Measurements from ENCODE around the gene ZNF652.

ZNF652 gene

DNA sequence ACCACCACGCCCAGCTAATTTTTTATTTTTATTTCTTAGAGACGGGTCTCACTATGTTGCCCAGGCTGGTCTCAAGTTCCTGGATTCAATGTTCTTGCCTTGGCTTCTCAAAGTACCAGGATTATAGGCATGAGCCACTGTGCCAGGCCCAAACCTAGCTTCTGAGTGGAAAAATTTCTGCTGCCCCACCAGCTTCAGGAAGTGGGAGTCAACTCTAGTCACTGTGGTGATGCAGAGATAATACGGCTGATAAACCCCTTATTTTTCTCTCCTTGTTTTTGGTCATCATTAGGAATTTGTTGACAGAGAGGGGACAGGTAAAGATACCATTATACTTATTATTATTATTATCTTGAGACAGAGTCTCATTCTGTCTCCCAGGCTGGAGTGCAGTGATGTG lies 103.7 kb downstream of the ZNF652 start:
- no peak for DNase-seq

DNA sequence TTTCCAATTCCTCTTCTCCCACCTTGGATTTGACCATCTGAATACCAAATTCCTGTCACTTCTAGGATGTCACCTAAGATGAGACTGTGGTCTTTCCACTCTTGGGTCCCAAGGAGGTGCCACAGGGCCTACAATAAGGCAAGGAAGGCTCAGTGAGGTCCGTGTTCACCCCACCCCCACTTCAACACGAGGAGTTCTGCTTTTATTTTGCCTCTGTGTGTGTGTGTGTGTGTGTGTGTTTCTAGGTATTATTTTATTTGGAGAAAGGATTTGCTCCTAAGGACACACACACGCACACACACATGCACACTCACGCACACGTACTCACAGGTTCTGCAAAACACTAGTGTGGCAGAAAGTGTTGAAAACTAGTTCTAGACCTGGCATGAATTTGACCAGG lies 106.9 kb downstream of the ZNF652 start:
- no peak for DNase-seq

DNA sequence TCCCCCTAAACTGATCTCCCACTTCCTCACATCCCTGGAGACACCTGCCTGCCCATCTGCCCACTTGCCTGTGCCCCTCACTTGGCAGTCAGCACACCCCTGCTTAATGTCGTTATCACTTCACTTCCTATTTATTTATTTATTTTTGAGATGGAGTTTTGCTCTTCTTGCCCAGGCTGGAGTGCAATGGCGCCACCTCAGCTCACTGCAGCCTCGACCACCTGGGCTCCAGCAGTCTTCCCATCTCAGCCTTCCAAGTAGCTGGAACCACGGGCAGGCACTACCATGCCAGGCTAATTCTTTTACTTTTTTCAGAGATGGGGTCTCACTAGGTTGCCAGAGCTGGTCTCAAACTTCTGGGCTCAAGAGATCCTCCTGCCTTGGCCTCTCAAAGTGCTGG lies 108.0 kb downstream of the ZNF652 start:
- DNase-seq = no peak

DNA sequence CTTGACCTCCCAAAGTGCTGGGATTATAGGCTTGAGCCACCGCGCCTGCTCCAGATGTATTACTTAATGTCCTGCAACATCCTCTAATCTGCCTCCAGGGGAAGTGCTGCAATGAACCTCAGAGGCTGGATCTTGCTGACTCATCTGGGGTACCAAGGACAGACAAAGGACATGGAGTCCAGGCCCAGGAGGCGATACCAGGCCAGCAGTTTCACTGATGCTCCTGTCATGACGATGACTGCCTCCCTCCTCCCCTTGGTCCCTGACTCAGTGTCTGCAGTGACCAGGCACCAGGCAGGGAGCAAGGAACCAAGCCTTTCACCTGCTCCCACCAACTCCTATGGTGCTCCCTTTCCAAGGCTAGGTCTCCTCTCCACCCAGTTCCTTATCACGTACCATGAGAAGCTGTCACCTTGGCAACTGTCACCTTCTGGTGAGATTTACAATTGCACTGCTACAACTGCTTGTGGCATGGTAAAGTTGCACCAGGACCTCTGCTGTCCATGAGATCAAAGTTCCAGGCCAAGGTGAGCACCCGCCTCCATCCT lies 109.8 kb downstream of the ZNF652 start:
- DNase-seq = no peak

DNA sequence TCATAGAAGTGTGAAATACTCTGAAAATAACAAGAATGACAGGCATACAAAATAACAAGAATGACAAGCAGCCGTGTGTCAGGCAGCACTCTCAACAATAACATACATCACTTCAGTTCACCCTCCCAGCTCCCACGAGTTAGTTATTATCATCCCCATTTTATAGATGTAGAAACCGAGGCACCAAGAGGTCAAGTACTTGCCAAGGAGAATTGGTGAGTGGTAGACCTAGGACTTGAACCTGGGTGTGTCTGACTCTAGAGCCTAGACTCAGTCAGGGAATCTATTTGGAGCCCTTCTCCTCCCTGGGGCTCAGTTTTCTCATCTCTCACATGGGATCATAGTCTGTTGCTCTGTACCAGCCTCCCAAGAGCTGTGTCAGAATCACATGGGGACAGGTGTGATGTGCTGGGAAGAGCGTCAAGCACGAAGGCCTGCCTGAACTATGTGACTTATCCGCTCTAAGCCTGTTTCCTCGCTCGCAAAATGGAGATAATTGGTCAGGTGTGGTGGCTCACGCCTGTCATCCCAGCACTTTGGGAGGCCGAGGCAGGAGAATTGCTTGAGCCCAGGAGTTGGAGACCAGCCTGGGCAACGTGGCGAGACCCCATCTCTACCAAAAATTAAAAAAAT lies 112.0 kb downstream of the ZNF652 start:
- DNase-seq = no peak

DNA sequence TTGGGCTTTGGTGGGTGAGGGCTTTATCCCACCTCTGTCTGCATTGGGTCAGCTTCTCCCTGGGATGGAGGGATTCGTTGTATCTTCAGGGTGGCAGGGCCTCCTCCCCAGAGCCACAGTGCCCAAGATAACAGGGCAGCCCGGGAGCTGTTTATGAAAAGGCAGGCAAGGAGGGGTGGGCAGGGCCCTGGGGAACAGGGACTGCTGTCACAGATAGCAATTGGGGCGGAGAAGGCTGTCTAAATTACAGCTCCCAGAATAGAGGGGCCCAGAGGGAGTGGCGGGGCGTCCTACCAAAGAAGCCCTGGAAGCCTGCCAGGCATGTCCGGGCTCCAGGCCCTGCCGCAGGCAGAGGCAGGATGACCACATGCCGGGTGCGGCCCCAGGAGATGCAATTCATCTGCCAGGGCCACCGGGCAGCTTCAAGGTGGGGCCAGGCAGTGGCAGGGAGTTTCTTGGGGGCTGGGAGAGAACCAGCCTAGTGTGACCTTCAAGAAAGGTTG lies 112.7 kb downstream of the ZNF652 start:
- DNase-seq = no peak

DNA sequence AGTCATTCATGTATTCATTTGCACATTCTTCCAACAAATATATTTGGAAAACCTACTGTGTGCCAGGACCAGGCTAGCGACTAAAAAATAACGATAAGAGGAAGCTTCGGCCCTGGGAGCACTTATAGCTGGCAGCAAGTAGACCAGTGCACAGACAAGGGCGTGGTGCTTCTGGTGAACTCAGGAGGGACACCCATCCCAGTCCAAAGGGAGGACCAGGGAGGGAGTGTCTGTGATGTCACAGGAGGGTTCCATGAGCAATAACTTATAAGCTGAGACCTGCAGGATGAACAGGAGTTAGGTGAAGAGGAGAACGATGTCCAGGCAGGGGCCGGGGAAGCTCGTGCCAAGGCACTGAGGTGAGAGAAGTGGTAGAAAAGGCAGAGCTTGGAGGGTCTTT lies 114.1 kb downstream of the ZNF652 start:
- no peak for DNase-seq

DNA sequence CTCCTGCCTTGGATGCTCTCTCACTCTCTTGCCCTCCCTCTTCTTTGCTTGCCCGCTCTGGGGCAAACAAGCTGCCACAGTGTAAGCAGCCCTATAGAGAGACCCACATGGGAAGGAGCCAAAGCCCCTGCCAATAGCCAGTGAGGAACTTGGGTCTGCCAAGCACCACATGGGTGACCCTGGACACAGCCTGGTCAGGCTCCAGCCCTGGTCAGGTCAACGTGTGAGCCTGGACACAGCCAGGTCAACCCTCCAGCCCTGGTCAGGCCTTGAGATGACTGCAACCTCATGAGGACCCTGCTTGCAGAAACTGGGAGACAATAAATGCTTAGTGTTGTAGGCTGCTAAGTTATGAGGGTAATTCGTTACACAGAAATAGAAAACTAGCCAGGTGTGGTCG lies 117.2 kb downstream of the ZNF652 start:
- no peak for DNase-seq

Data from activated naive CD4-positive, alpha-beta T cell treated with Interleukin-2 at 50 U/mL for 16 hours (primary cell).